KMS-11 (cell line): ENCODE results near the gene MON2.

Experiments
- H2AFZ ChIP-seq: fragments of 200-600 bp; sonication (generic); 2 replicates; pipeline ENCODE4 v1.6.1; 2016; ENCODE audit warnings: antibody characterized with exemption, mixed run types, low read depth
- H3K27ac ChIP-seq: fragments of 200-600 bp; sonication (generic); 2 replicates; pipeline ENCODE4 v1.6.1; 2016; ENCODE audit warnings: mild to moderate bottlenecking, mixed run types
- H3K27me3 ChIP-seq: fragments of 200-600 bp; sonication (generic); 2 replicates; pipeline ENCODE4 v1.6.1; 2017; ENCODE audit warnings: mild to moderate bottlenecking, low read depth, mixed run types, moderate library complexity; ENCODE audit not compliant: insufficient read depth
- H3K36me3 ChIP-seq: fragments of 200-600 bp; sonication (generic); 2 replicates; pipeline ENCODE4 v1.6.1; 2017; ENCODE audit warnings: mild to moderate bottlenecking, mixed run types; ENCODE audit not compliant: insufficient read depth
- H3K4me1 ChIP-seq: fragments of 200-600 bp; sonication (generic); 2 replicates; pipeline ENCODE4 v1.6.1; 2016; ENCODE audit warnings: mild to moderate bottlenecking, low read depth, mixed run types; ENCODE audit not compliant: poor library complexity, severe bottlenecking
- H3K4me2 ChIP-seq: fragments of 200-600 bp; sonication (generic); 2 replicates; pipeline ENCODE4 v1.7.0; 2016; ENCODE audit warnings: mild to moderate bottlenecking, mixed run types
- H3K4me3 ChIP-seq: fragments of 200-600 bp; sonication (generic); IDR thresholded peaks from 2 replicates; pipeline ENCODE4 v1.6.1; 2017; ENCODE audit warnings: low read depth, low read length, mixed read lengths; ENCODE audit not compliant: insufficient read depth
- H3K79me2 ChIP-seq: fragments of 200-600 bp; sonication (generic); 2 replicates; pipeline ENCODE4 v1.6.1; 2016; ENCODE audit warnings: low read depth, mixed run types; ENCODE audit not compliant: insufficient read depth
- H3K9ac ChIP-seq: fragments of 200-600 bp; sonication (generic); 2 replicates; pipeline ENCODE4 v1.6.1; 2016; ENCODE audit warnings: mild to moderate bottlenecking, mixed run types
- H4K20me1 ChIP-seq: fragments of 200-600 bp; sonication (generic); 2 replicates; pipeline ENCODE4 v1.6.1; 2016; ENCODE audit warnings: mild to moderate bottlenecking, mixed run types; ENCODE audit not compliant: insufficient read depth
- CTCF ChIP-seq: fragments of 200-600 bp; sonication (generic); conservative IDR thresholded peaks from 2 replicates; pipeline ENCODE4 v1.6.1; 2017; ENCODE audit warnings: low read depth, mild to moderate bottlenecking, antibody characterized with exemption, low read length, moderate library complexity, mixed read lengths

The MON2 gene

DNA sequence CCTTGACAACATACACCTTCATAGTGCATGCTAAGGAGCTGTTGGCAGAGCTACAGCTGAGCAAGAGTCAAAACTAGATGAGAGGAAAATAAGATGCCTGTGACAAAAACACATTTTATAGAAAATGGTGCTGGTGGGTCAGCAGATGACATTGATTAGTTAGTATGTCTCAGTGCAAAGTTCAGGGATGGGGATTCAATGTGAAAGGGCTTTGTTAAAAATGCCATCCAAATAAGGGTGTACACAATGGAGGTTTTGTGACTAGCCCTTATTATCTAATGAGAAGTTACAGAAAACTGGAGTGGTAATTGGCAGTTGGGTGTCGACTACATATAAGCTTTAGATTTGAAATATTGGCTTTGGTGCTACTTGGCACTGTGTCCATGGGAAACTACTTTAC is 169.0 kb downstream of the MON2 start:
- no peak overlapping the region for H3K4me2 ChIP-seq
- no peaks in the 10 kb centered on the region for H3K79me2 ChIP-seq
- H2AFZ ChIP-seq = no peak overlapping the region
- peaks cover under 1% of the 10 kb centered on the region for H3K4me1 ChIP-seq
- no peaks in the 10 kb centered on the region for H3K36me3 ChIP-seq
- no peaks in the 10 kb centered on the region for H3K27me3 ChIP-seq
- H3K4me3 ChIP-seq = no peak overlapping the region
- no peaks in the 10 kb centered on the region for H4K20me1 ChIP-seq
- H3K27ac ChIP-seq = no peak overlapping the region
- TF ChIP-seq CTCF = no peak
- no peak overlapping the region for H3K9ac ChIP-seq

DNA sequence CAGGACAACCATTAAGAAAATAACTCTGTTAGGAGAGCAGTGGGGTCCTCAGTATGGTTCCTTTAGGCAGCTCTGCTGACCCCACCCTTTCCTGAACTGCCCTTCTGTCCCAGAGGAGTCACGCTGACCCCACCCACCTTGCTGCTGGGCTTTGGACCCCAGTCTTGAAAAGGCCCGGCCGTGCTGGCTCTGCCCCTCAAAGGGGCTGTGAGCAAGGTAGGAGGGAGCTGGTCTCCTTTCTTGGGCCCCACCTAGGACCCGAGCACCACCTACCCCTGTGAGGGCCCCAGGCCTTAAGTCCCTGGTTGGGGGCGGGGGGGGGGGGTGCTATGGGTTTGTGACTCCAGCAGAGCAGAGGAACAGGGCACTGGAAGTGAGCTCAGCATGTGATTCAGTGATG is 171.1 kb downstream of the MON2 start:
- Histone ChIP-seq H3K4me2 (no peak overlapping the region), H2AFZ (no peak overlapping the region), H3K27me3 (no peaks in the 10 kb centered on the region), H3K4me1 (peaks cover 7% of the 10 kb centered on the region), H3K4me3 (no peak overlapping the region), H3K79me2 (no peaks in the 10 kb centered on the region), H3K27ac (no peak overlapping the region), H3K36me3 (no peaks in the 10 kb centered on the region), H3K9ac (no peak overlapping the region), H4K20me1 (no peaks in the 10 kb centered on the region)
- TF ChIP-seq CTCF = no peak

- Histone ChIP-seq H3K4me1 (peaks cover 7% of the 10 kb centered on the region), H2AFZ (no peak overlapping the region), H3K79me2 (no peaks in the 10 kb centered on the region), H3K4me2 (no peak overlapping the region), H3K36me3 (no peaks in the 10 kb centered on the region), H3K9ac (no peak overlapping the region), H3K4me3 (no peak overlapping the region), H3K27ac (no peak overlapping the region), H3K27me3 (no peaks in the 10 kb centered on the region), H4K20me1 (no peaks in the 10 kb centered on the region)
- no peak for TF ChIP-seq CTCF
Measured at GRCh38 chr12:62640910-62641448, 174.4 kb downstream of the MON2 start.

- H2AFZ ChIP-seq = no peak overlapping the region
- no peak overlapping the region for H3K27ac ChIP-seq
- no peaks in the 10 kb centered on the region for H4K20me1 ChIP-seq
- H3K79me2 ChIP-seq = no peaks in the 10 kb centered on the region
- H3K4me1 ChIP-seq = peaks cover 7% of the 10 kb centered on the region
- H3K36me3 ChIP-seq = no peaks in the 10 kb centered on the region
- no peak overlapping the region for H3K4me3 ChIP-seq
- no peaks in the 10 kb centered on the region for H3K27me3 ChIP-seq
- no peak overlapping the region for H3K9ac ChIP-seq
- TF ChIP-seq CTCF = no peak
- no peak overlapping the region for H3K4me2 ChIP-seq
Measured at GRCh38 chr12:62642486-62642885, 175.9 kb downstream of the MON2 start.
